Raji (cell line): ENCODE results near the gene DAB2IP.

ENCODE experiments used
- POLR2A ChIP-seq: IDR thresholded peaks from 2 replicates; pipeline ENCODE4 v1.6.1; 2011; ENCODE audit warnings: low read depth, low read length, control low read depth; ENCODE audit not compliant: insufficient read depth

Gene DAB2IP

GRCh38 chr9:121651295-121652020, at the start of gene DAB2IP:
DAB2IP (plus strand) TSS chr9:121651634; CDS start chr9:121651776, 142 bp downstream.
- TF ChIP-seq POLR2A: no peak

GRCh38 chr9:121603028-121603427, 48.4 kb upstream of the DAB2IP start:
- no peak for TF ChIP-seq POLR2A

DNA sequence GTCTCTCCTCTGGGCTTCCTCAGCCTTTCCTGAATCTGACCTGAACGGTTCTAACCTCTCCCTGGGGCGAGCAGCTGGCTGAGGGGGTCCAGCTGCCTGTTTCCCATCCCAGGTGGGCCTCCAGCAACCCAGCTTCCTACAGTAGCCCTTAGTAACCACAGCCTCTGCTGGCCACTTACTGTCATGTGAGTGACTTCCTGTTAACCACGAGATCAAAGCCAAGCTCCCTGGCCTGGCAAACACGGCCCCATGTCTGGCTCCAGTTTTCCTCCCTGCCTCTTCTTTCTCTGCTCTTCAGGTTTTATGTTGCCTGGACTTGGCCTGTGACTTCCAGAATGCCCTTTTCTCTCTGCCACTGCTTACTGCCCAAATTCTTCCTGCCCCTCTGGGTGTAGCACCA, 47.2 kb upstream of the DAB2IP start:
- TF ChIP-seq POLR2A: no peak

DNA sequence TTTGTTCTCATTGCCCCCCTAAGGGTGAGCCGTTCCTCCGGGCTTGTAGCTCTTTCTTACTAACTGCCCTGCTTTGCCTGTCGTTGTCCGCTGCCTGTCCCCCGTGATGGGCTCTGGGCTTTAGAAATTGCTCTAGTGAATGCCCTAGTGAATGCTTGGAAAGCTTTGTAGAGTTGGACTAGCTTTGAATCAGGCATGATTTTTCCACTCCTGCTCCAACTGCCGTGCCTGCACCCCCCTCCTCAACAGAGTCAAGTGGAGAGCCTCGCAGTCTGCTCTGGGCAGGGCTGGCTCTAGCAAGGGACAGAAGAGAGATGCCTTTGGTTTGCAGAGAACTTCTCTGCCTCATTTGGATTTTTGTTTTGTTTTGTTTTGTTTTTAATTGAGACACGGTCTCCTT, 46.8 kb upstream of the DAB2IP start:
- TF ChIP-seq POLR2A: no peak

GRCh38 chr9:121607434-121608167, 43.8 kb upstream of the DAB2IP start:
- no peak for TF ChIP-seq POLR2A

DNA sequence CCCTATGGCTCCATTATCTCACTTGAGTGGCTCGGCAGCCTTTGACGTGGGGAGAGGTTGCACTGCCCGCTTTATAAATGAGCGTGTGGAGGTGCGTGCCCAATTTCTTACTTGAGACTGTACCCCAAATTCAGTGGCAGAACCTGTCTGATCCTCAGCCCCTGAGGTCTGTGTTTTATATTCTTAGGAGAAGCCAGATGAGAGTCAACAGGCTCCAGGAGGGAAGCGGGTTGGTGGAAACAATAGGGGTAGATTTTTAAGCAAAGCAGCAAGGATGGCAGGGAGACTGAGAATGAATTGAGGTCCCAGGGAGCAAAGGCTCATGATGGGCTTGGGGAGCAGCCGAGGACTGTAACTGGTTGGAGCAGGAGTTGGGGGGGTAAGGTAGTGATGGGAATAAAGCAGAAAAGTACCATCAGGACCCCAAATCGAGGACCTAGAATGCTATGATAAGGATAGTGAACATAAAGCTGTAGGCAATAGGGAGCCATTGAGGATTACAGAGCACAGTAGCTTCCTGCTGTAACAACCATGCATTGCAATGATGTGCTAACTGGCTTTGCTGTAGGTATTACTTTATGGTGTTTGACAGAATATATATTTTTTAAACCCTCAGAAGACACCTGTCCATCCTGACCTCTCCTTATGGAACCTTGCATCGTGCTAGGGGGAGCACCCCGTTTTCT, 43.1 kb upstream of the DAB2IP start:
- no peak for TF ChIP-seq POLR2A

DNA sequence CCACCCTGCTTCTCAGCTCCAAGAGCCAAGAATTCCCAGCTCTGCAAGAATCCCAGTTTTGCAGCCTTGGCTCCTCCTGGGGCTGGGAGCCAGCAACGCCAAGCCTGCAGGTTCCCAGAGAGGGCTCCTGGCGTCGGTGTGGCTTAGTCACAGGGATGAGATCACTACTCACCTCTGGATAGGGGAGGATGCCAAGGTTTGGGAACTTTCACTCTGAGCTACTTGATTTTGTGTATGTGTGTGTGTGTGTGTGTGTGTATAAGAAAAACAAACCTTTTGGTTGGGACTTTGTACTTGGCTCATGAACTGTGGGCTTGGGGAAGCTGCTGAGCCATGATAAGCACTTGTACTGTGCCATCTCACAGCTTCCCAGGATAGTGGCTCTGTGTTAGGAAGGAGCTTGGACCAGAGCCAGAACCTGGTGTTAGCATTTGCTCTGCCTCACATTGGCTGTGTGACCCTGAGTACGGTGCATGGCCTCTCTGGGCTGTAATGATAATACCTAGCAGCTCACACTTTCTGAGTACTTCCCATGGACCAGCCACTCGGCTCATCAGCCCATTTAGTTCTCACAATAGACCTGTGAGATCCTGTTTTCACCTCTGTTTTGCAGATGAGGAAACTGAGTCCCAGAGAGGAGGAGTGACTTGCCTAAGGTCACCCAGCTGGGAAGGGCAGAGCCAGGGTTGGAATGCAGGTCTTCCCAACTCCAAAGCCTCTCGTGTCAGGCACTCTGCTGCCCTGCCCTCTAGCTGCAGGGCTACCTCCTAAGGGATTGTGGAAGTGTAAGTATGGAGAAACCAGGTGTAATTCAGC, 41.4 kb upstream of the DAB2IP start:
- TF ChIP-seq POLR2A: no peak

DNA sequence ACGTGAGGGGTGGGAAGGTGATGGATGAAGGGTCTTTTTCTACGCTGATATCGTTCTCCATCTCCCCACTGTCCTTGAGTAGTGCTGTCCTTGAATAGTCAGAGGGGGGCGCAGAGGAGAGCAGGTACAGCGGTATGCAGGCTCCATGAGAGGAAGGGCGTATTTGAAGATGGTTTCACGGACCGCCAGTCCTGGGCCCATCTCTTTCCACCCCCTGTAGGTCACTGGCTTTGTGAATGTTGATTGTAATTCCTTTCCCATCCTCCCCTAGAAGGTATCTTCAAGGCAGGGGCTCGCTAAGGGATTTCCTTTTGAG, 40.8 kb upstream of the DAB2IP start:
- TF ChIP-seq POLR2A: no peak

DNA sequence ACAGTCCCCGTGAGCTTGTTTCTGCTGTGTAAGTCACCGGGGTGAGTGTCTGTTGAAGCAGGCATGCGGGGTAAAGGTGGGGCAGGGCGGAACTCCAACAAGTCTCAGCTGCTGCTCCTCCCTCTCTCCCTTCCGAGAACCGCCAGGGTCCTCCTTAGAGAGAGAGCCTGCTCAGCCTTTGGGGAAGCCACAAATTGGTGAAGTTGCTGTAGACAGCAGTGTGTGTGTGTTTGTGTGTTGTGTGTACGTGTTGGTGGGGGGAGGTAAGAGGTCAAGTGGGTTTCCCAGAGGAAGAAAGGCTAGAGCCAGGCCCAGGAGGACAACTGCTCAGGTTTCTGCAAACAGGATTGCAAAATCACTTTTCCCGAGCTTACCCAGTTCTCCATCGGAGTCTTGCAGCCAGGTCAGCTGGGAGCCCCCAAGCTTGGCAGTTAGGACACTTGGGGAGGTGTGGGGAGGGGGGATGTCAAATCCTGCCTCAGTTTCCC, 38.9 kb upstream of the DAB2IP start:
- no peak for TF ChIP-seq POLR2A

DNA sequence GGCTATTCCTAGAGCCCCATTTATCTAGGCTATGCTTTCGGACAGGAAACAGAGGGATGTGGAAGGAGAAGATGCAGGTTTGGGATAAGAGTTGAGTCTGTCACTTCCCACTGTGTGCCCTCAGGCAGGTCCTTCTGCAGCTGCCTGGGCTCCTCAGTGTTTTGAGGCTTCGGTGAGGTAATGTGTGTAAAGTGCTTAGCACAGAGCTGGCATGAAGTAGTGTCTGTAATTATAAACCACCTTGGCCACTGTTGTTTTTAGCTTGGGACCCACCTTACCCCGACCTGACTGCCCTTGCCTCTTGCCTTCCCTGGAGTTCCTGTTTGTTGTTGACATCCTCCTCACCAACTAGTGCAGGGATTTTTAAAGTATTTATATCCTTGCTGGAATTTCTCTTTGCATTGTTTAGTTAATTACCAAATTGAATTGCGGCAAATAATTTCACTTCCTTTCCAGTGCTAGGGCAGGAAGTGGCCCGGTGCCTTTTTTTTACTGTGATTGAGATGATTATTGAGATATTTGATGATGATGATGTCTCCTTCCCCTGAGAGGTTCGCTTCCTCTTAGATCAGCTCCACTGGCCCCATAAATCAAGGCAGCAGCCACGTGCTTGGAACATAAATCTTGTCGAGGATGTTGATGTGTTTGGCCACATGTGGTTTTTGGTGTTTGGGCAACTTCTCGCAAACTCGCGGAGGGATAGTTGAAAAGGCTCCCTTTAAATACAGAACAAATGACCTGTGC, 38.3 kb upstream of the DAB2IP start:
- no peak for TF ChIP-seq POLR2A

DNA sequence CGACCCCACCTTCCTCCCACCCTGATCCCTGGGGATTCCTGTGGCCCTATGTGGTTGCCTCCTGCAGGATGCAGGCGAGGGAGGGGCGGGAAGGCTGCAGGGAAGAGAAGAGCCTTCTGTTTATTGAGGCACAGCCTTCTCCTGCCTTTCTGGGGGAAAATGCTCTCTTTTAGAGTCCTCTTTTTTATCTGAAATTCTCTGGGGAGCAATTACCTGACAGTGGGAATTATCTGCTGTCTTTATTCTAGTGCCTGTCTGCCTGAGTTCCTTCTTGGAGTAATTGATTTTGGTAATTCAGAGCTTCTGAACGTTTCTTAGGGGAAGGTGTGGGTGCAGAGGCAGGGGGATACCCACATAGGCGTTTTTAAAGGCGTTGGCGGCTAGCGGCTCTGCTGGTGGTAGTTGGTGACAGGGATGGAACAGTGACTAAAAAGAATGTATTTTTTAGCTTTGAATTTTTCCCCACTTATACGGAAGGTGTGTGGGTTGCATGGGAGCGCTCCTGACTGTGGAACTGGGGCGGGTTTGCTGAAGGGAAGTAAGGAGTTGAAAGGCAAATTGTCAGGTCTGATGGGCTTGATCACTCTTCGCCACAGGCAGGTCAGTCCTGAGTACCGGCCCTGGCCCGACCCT, 35.2 kb upstream of the DAB2IP start:
- no peak for TF ChIP-seq POLR2A

GRCh38 chr9:121618504-121618903, 32.9 kb upstream of the DAB2IP start:
- no peak for TF ChIP-seq POLR2A

GRCh38 chr9:121619545-121620324, 31.7 kb upstream of the DAB2IP start:
- TF ChIP-seq POLR2A: no peak
